Vagina (tissue), 2 donors: ENCODE results near the gene MGST2. TPM values are rescaled to one million over a fixed set of nuclear protein-coding genes. Genes with fewer than 3 reads are reported as not detected.

Experiments
- DNase-seq, 2 donors: peaks; one replicate each; pipeline ENCODE4 v3.0.0-alpha.2; 2017; ENCODE audit errors: extremely low spot score in 2 of 2
- H3K27ac ChIP-seq: fragments of 200-600 bp; sonication (generic); one replicate; pipeline ENCODE4 v1.5.1; 2019
- H3K27me3 ChIP-seq: fragments of 200-600 bp; sonication (generic); one replicate; pipeline ENCODE4 v1.5.1; 2019
- H3K36me3 ChIP-seq, 2 donors: fragments of 200-600 bp; sonication (generic); one replicate each; pipeline ENCODE4 v1.5.1; 2017 to 2019
- H3K4me1 ChIP-seq: fragments of 200-600 bp; sonication (generic); one replicate; pipeline ENCODE4 v1.5.1; 2019
- H3K4me3 ChIP-seq, 2 donors: fragments of 200-600 bp; sonication (generic); 1 replicate in 1 of 2; 2 replicates in 1 of 2; pipeline ENCODE4 v1.5.1; 2016 to 2019
- H3K9me3 ChIP-seq: fragments of 200-600 bp; sonication (generic); one replicate; pipeline ENCODE4 v1.5.1; 2019
- CTCF ChIP-seq, 3 experiments: fragments of 450-650 bp in 2 of 3; fragments of 200-600 bp in 1 of 3; sonication (generic) in 1 of 3; IDR thresholded peaks; one replicate each; pipeline ENCODE4 v1.5.1; 2017 to 2019; ENCODE audit warnings: antibody characterized with exemption in 3 of 3, mild to moderate bottlenecking in 2 of 3, moderate library complexity in 2 of 3
- POLR2A ChIP-seq, 2 donors: fragments of 450-650 bp; IDR thresholded peaks; one replicate each; pipeline ENCODE4 v1.6.1; 2017; ENCODE audit warnings: antibody characterized with exemption in 2 of 2, mild to moderate bottlenecking in 2 of 2, moderate library complexity in 2 of 2
- POLR2AphosphoS5 ChIP-seq, 2 donors: sonication (generic); formaldehyde crosslinking; IDR thresholded peaks; one replicate each; pipeline ENCODE4 v1.9.0; 2017; ENCODE audit warnings: antibody characterized with exemption in 2 of 2, mild to moderate bottlenecking in 2 of 2, low read depth in 1 of 2; ENCODE audit not compliant: insufficient read depth in 1 of 2
- intact Hi-C: fragments of 100-400 bp; cut with DNase I; formaldehyde crosslinking; loops from one replicate; pipeline ENCODE4 v1.15.1; 2023
- total RNA-seq: library from RNA; depleted of rRNA; stranded (reverse); fragments of >200 nt; gene quantifications from one replicate; pipeline ENCODE4 v1.2.3, GENCODE V29; 2016

Gene MGST2
- total RNA-seq, 1 donor from 2014 or later: 78.3 TPM

- H3K9me3 ChIP-seq: no peaks in the 10 kb centered on the region
- H3K36me3 ChIP-seq: no peaks in the 10 kb centered on the region
- H3K27ac ChIP-seq: peak overlapping the region; percentile 88
- TF ChIP-seq CTCF (IDR thresholded peaks at IDR 0.05) (peak in 2 of 3 experiments; percentile 69 to 78), POLR2A (IDR thresholded peaks at IDR 0.05) (peak in 1 of 2 donors; percentile 19), POLR2AphosphoS5 (IDR thresholded peaks at IDR 0.05; ENCODE audit: insufficient read depth in 1 of 2, low read depth in 1 of 2) (peak in 1 of 2 donors; percentile 71)
- intact Hi-C loops: loop anchor here (2.0 to 5.0 kb wide), 2 partner anchors 417 to 518 kb away; partner anchors contain the start of gene MAML3
- peaks cover 30% of the 10 kb centered on the region for H3K4me1 ChIP-seq
- H3K4me3 ChIP-seq: peak overlapping the region; percentile 53 to 54
- no peak for DNase-seq
- no peaks in the 10 kb centered on the region for H3K27me3 ChIP-seq
Observed at GRCh38 chr4:139734875-139735380, 69.3 kb downstream of the MGST2 start.

- TF ChIP-seq POLR2A (IDR thresholded peaks at IDR 0.05) (no peak), CTCF (IDR thresholded peaks at IDR 0.05) (no peak), POLR2AphosphoS5 (IDR thresholded peaks at IDR 0.05; ENCODE audit: insufficient read depth in 1 of 2, low read depth in 1 of 2) (no peak)
Observed at GRCh38 chr4:139735381-139736273, 70.0 kb downstream of the MGST2 start.

GRCh38 chr4:139736274-139736660, 70.6 kb downstream of the MGST2 start:
- Histone ChIP-seq H3K9me3 (no peaks in the 10 kb centered on the region), H3K4me1 (peaks cover 43% of the 10 kb centered on the region), H3K27ac (peak overlapping the region; percentile 88), H3K36me3 (no peaks in the 10 kb centered on the region), H3K4me3 (no peak overlapping the region), H3K27me3 (no peaks in the 10 kb centered on the region)
- intact Hi-C loops: loop anchor here (5.0 kb wide), 1 partner anchor 416 kb away; the partner anchor contains the start of gene MAML3
- DNase-seq: no peak
- TF ChIP-seq POLR2A (IDR thresholded peaks at IDR 0.05): no peak
- no peak for TF ChIP-seq CTCF (IDR thresholded peaks at IDR 0.05)
- TF ChIP-seq POLR2AphosphoS5 (IDR thresholded peaks at IDR 0.05; ENCODE audit: insufficient read depth in 1 of 2, low read depth in 1 of 2): no peak

More at GRCh38 chr4:139735381-139736273, 70.0 kb downstream of the MGST2 start:
- peak overlapping the region; percentile 53 to 54 for H3K4me3 ChIP-seq
- intact Hi-C loops: loop anchor here (2.0 to 5.0 kb wide), 2 partner anchors 417 to 517 kb away; partner anchors contain the start of gene MAML3
- H3K27me3 ChIP-seq: no peaks in the 10 kb centered on the region
- H3K36me3 ChIP-seq: no peaks in the 10 kb centered on the region
- no peaks in the 10 kb centered on the region for H3K9me3 ChIP-seq
- H3K27ac ChIP-seq: peak overlapping the region; percentile 88
- H3K4me1 ChIP-seq: peaks cover 37% of the 10 kb centered on the region
- no peak for DNase-seq

GRCh38 chr4:139736661-139737060, 71.0 kb downstream of the MGST2 start:
- Histone ChIP-seq H3K4me3 (no peak overlapping the region), H3K9me3 (no peaks in the 10 kb centered on the region), H3K27ac (peak overlapping the region; percentile 88), H3K27me3 (no peaks in the 10 kb centered on the region), H3K4me1 (peaks cover 47% of the 10 kb centered on the region), H3K36me3 (no peaks in the 10 kb centered on the region)
- intact Hi-C loops: loop anchor here (5.0 kb wide), 1 partner anchor 416 kb away; the partner anchor contains the start of gene MAML3
- DNase-seq: no peak
- TF ChIP-seq CTCF (IDR thresholded peaks at IDR 0.05) (no peak), POLR2AphosphoS5 (IDR thresholded peaks at IDR 0.05; ENCODE audit: insufficient read depth in 1 of 2, low read depth in 1 of 2) (no peak), POLR2A (IDR thresholded peaks at IDR 0.05) (no peak)
